ENCODE results near the gene ABAT.
"Not testable (repeated sequence)": the region's sequence is repeated elsewhere in the genome, so short reads cannot be mapped to it uniquely, and the experiment has no call there.

ABAT gene

GRCh38 chr16:8648877-8649276, 25.5 kb upstream of the ABAT start:
- FAIRE-seq (no peak), DNase-seq (ENCODE audit: low spot score) (no peak)

GRCh38 chr16:8649829-8650554, 24.4 kb upstream of the ABAT start:
- FAIRE-seq = peak; percentile 17
- no peak for DNase-seq (ENCODE audit: low spot score)

GRCh38 chr16:8651958-8652357, 22.5 kb upstream of the ABAT start:
- not testable (repeated sequence) for FAIRE-seq
- DNase-seq (ENCODE audit: low spot score) = peak; percentile 49

- FAIRE-seq (no peak), DNase-seq (ENCODE audit: low spot score) (peak; percentile 53)
Observed at GRCh38 chr16:8655184-8655717, 19.2 kb upstream of the ABAT start.

GRCh38 chr16:8656376-8656775, 18.0 kb upstream of the ABAT start:
- DNase-seq (ENCODE audit: low spot score) = no peak
- peak; percentile 13 for FAIRE-seq

GRCh38 chr16:8660841-8661301, 13.5 kb upstream of the ABAT start:
- FAIRE-seq (peak; percentile 77), DNase-seq (ENCODE audit: low spot score) (peak; percentile 79)

- FAIRE-seq (peak; percentile 44), DNase-seq (ENCODE audit: low spot score) (no peak)
Observed at GRCh38 chr16:8661703-8662102, 12.7 kb upstream of the ABAT start.

- DNase-seq (ENCODE audit: low spot score) = no peak
- FAIRE-seq = no peak
Observed at GRCh38 chr16:8663192-8664089, 11.0 kb upstream of the ABAT start.

- no peak for FAIRE-seq
Observed at GRCh38 chr16:8665529-8665928, 8.9 kb upstream of the ABAT start.

GRCh38 chr16:8667492-8667891, 6.9 kb upstream of the ABAT start:
- FAIRE-seq = no peak
- DNase-seq (ENCODE audit: low spot score) = no peak

More at GRCh38 chr16:8665529-8665928, 8.9 kb upstream of the ABAT start:
- no peak for DNase-seq (ENCODE audit: low spot score)

GRCh38 chr16:8668113-8668512, 6.3 kb upstream of the ABAT start:
- no peak for FAIRE-seq
- DNase-seq (ENCODE audit: low spot score) = no peak

GRCh38 chr16:8669481-8669880, 4.9 kb upstream of the ABAT start:
- no peak for FAIRE-seq

GRCh38 chr16:8670014-8670560, 4.3 kb upstream of the ABAT start:
- FAIRE-seq = no peak
- no peak for DNase-seq (ENCODE audit: low spot score)

More at GRCh38 chr16:8669481-8669880, 4.9 kb upstream of the ABAT start:
- DNase-seq (ENCODE audit: low spot score) = no peak

GRCh38 chr16:8673611-8674412, 605 bp upstream of the ABAT start:
- DNase-seq (ENCODE audit: low spot score) (no peak), FAIRE-seq (no peak)

- DNase-seq (ENCODE audit: low spot score) (peak; percentile 36), FAIRE-seq (no peak)
Observed at GRCh38 chr16:8675183-8676159, 1.1 kb downstream of the ABAT start.

- DNase-seq (ENCODE audit: low spot score) (no peak), FAIRE-seq (no peak)
Observed at GRCh38 chr16:8676160-8676547, 1.7 kb downstream of the ABAT start.

- FAIRE-seq = no peak
- DNase-seq (ENCODE audit: low spot score) = no peak
Observed at GRCh38 chr16:8676737-8677375, 2.4 kb downstream of the ABAT start.

GRCh38 chr16:8677481-8677880, 3.1 kb downstream of the ABAT start:
- FAIRE-seq = no peak
- DNase-seq (ENCODE audit: low spot score) = peak; percentile 49

Data from urothelium cell line (cell line).